GM23248 (cell line): ENCODE measurements around the gene REV3L. TPM values are rescaled to one million over a fixed set of nuclear protein-coding genes. Genes with fewer than 3 reads are reported as not detected.

Experiments used
- DNase-seq: peaks from one replicate; pipeline ENCODE4 v3.0.0-alpha.2; 2015
- H2AFZ ChIP-seq: fragments of 200-600 bp; sonication (generic); 2 replicates; pipeline ENCODE4 v1.6.1; 2016; ENCODE audit warnings: antibody characterized with exemption
- H3F3A ChIP-seq: fragments of 200-600 bp; sonication (generic); 2 replicates; pipeline ENCODE4 v1.6.1; 2016; ENCODE audit warnings: mild to moderate bottlenecking, antibody characterized with exemption, mixed run types; ENCODE audit not compliant: insufficient read depth
- H3K27ac ChIP-seq: fragments of 200-600 bp; sonication (generic); 2 replicates; pipeline ENCODE4 v1.5.1; 2016; ENCODE audit warnings: mild to moderate bottlenecking
- H3K27me3 ChIP-seq: fragments of 200-600 bp; sonication (generic); replicated peaks from 2 replicates; pipeline ENCODE4 v1.6.1; 2016; ENCODE audit warnings: mild to moderate bottlenecking; ENCODE audit not compliant: insufficient read depth
- H3K36me3 ChIP-seq: fragments of 200-600 bp; sonication (generic); 2 replicates; pipeline ENCODE4 v1.6.1; 2016; ENCODE audit warnings: low read depth, mild to moderate bottlenecking
- H3K4me1 ChIP-seq: fragments of 200-600 bp; sonication (generic); 2 replicates; pipeline ENCODE4 v1.6.1; 2016; ENCODE audit warnings: mild to moderate bottlenecking; ENCODE audit not compliant: insufficient read depth
- H3K4me2 ChIP-seq: fragments of 200-600 bp; sonication (generic); one replicate; pipeline ENCODE4 v1.6.1; 2016; ENCODE audit warnings: mild to moderate bottlenecking; ENCODE audit not compliant: unreplicated experiment
- H3K4me3 ChIP-seq: fragments of 200-600 bp; sonication (generic); 2 replicates; pipeline ENCODE4 v1.5.1; 2016; ENCODE audit warnings: mild to moderate bottlenecking
- H3K79me2 ChIP-seq: fragments of 200-600 bp; sonication (generic); 2 replicates; pipeline ENCODE4 v1.6.1; 2016; ENCODE audit warnings: mild to moderate bottlenecking; ENCODE audit not compliant: insufficient read depth
- H3K9ac ChIP-seq: fragments of 200-600 bp; sonication (generic); 2 replicates; pipeline ENCODE4 v1.6.1; 2016; ENCODE audit warnings: mild to moderate bottlenecking
- H3K9me2 ChIP-seq: fragments of 200-600 bp; sonication (generic); 2 replicates; pipeline ENCODE4 v1.6.1; 2016; ENCODE audit warnings: mixed run types, mild to moderate bottlenecking, moderate library complexity; ENCODE audit not compliant: insufficient read depth
- H3K9me3 ChIP-seq: fragments of 200-600 bp; sonication (generic); one replicate; pipeline ENCODE4 v1.6.1; 2017; ENCODE audit warnings: low read depth
- H4K20me1 ChIP-seq: fragments of 200-600 bp; sonication (generic); 2 replicates; pipeline ENCODE4 v1.6.0; 2016; ENCODE audit not compliant: insufficient read depth
- EZH2 ChIP-seq: fragments of 200-600 bp; sonication (generic); IDR thresholded peaks from 2 replicates; pipeline ENCODE4 v1.6.1; 2018; ENCODE audit warnings: antibody characterized with exemption, mild to moderate bottlenecking; ENCODE audit not compliant: insufficient read depth, poor library complexity, severe bottlenecking
- EZH2phosphoT487 ChIP-seq: fragments of 200-600 bp; sonication (generic); IDR thresholded peaks from 2 replicates; pipeline ENCODE4 v1.6.1; 2018; ENCODE audit warnings: antibody characterized with exemption, moderate library complexity, mild to moderate bottlenecking, low read depth; ENCODE audit not compliant: insufficient read depth
- WGBS, 2 experiments: methylation state at CpG; one replicate each; pipeline ENCODE4 v1.1.6; 2015 to 2017; ENCODE audit warnings: low lambda C conversion rate in 2 of 2, low coverage in 1 of 2; ENCODE audit errors: missing lambda C conversion rate in 2 of 2; 5-methylcytosine and 5-hydroxymethylcytosine counted together
- in situ Hi-C: fragments of 300-500 bp; cut with MboI; formaldehyde crosslinking; loops from 2 replicates; pipeline ENCODE4 v1.15.0; 2020
- polyA plus RNA-seq: library from polyadenylated mRNA; unstranded; fragments of >200 nt; fragmentation: Nextera tagmentation; extraction: Ambion mirVana; gene quantifications from 2 replicates; pipeline ENCODE4 v1.2.1, GENCODE V29; 2016
- total RNA-seq: library from RNA; depleted of rRNA; stranded (reverse); fragments of >200 nt; shearing (Covaris generic); gene quantifications from 2 replicates; pipeline ENCODE4 v1.2.3, GENCODE V29; 2014; rRNA removed

Gene REV3L, protein sequence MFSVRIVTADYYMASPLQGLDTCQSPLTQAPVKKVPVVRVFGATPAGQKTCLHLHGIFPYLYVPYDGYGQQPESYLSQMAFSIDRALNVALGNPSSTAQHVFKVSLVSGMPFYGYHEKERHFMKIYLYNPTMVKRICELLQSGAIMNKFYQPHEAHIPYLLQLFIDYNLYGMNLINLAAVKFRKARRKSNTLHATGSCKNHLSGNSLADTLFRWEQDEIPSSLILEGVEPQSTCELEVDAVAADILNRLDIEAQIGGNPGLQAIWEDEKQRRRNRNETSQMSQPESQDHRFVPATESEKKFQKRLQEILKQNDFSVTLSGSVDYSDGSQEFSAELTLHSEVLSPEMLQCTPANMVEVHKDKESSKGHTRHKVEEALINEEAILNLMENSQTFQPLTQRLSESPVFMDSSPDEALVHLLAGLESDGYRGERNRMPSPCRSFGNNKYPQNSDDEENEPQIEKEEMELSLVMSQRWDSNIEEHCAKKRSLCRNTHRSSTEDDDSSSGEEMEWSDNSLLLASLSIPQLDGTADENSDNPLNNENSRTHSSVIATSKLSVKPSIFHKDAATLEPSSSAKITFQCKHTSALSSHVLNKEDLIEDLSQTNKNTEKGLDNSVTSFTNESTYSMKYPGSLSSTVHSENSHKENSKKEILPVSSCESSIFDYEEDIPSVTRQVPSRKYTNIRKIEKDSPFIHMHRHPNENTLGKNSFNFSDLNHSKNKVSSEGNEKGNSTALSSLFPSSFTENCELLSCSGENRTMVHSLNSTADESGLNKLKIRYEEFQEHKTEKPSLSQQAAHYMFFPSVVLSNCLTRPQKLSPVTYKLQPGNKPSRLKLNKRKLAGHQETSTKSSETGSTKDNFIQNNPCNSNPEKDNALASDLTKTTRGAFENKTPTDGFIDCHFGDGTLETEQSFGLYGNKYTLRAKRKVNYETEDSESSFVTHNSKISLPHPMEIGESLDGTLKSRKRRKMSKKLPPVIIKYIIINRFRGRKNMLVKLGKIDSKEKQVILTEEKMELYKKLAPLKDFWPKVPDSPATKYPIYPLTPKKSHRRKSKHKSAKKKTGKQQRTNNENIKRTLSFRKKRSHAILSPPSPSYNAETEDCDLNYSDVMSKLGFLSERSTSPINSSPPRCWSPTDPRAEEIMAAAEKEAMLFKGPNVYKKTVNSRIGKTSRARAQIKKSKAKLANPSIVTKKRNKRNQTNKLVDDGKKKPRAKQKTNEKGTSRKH (N-terminal part only)
- total RNA-seq (25.1 and 31.7 TPM in 2 replicates), polyA plus RNA-seq (24.0 and 25.0 TPM in 2 replicates)

DNA sequence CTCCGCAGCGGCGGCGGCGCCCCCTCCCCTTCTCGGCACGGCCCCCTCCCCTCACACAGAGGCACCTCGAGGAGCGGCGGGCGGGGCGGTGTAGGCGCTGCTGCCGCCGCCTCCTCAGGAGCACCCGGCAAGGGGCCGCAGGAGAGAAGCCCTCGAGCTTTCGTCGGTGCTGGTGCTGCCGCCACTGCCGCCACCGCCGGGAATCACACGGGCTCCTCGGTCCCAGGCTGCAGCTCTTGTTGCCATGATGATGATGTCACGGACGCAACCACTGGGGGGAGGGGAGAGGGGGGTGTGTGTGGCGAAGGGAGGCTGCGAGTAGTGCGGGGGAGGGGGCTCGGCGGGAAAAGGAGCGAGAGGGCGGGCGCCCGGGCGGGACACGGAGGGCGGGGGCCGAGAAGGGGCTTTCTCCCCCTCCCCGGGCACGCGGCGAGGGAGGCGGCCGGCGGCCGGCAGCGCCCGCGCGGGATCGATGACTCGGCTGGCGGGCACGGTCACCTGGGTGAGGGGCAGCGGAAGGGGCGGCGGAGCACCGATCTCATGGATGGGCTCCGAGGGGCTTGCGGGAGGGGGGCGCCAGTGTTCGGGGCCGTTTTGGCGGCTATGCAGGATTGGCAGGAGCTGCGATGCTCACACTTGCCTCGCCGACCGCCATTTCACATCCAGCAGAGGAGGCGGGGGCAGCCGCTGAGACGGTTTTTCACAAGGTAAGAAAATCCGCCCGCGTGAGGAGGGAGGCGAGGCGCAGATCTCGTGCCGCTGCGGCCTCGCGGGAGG lies at the start of gene REV3L:
Gene REV3L, minus strand, starts transcription at position 260 of the 777 bp plus-strand sequence. CDS start 330 bp downstream, outside the sequence.
- no peaks in the 10 kb centered on the region for H3K27me3 ChIP-seq
- H3K9me3 ChIP-seq, result no peaks in the 10 kb centered on the region
- H4K20me1 ChIP-seq, result no peaks in the 10 kb centered on the region
- in situ Hi-C loops, result no loop called here
- H3K4me3 ChIP-seq, result peak within 1 kb of the TSS; percentile 91
- peak within 1 kb of the TSS; percentile 100 for H3K4me2 ChIP-seq
- H3K36me3 ChIP-seq, result no peaks in the 10 kb centered on the region
- TF ChIP-seq EZH2phosphoT487 (no peak), EZH2 (no peak)
- H3K27ac ChIP-seq, result peak within 1 kb of the TSS; percentile 98
- H3K9ac ChIP-seq, result peak within 1 kb of the TSS; percentile 98
- H3F3A ChIP-seq, result peaks cover 54% of the 10 kb centered on the region
- DNase-seq, result peak; percentile 98
- H3K4me1 ChIP-seq, result peaks cover 54% of the 10 kb centered on the region
- peak within 1 kb of the TSS; percentile 65 for H2AFZ ChIP-seq
- whole genome bisulfite sequencing, 2 experiments, result 1 to 2% methylated on average over 27 to 65 of the region's 84 CpGs
- H3K79me2 ChIP-seq, result peaks cover 75% of the 10 kb centered on the region
- H3K9me2 ChIP-seq, result no peaks in the 10 kb centered on the region

DNA sequence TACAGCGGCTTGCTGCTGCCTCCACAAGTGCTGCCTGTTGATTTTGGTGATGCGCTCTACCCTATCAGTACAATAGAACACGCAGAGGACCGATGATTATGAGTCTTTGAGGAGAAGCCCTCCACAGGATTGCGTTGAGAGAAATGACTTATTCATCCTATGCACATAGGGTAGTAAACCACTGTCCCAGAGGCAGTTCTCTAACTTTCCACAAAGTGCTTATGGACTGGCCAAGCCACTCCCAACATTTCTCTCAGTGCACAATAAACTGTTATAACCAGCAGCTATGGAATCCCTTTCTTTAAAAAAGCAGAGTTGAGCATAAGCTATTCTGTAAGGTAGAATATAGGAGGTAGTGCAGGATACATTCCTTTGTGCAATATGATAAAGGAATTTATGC lies 48.2 kb upstream of the REV3L start:
- no peak overlapping the region for H3K4me3 ChIP-seq
- in situ Hi-C loops, result no loop called here
- TF ChIP-seq EZH2 (no peak), EZH2phosphoT487 (no peak)

DNA sequence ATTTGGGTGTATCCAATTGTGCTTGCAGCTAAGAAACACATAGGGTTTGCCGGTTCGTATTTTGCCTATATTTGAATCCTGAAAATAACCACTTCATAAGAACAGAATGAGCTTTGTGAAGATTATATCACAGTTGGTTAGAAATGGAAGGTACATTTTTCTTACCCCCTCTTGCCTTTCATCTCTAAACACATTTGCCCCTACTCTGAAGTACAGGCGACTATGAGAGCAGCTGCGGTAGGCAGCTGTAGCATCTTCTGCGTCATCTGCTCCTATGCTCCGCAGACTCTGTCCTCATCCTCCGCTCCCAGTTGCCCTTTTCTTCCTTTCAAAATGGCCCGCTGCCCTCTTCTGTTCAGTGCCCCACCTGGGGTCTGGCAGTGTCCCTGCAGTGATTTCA lies 47.6 kb upstream of the REV3L start:
- Histone ChIP-seq H3K9me3 (no peaks in the 10 kb centered on the region), H3K9ac (no peak overlapping the region), H2AFZ (no peak overlapping the region), H3K36me3 (no peaks in the 10 kb centered on the region), H4K20me1 (no peaks in the 10 kb centered on the region), H3K79me2 (no peaks in the 10 kb centered on the region), H3K4me1 (no peaks in the 10 kb centered on the region), H3K4me3 (no peak overlapping the region), H3K4me2 (no peak overlapping the region), H3K9me2 (no peaks in the 10 kb centered on the region), H3F3A (no peaks in the 10 kb centered on the region), H3K27ac (no peak overlapping the region), H3K27me3 (no peaks in the 10 kb centered on the region)
- no peak for TF ChIP-seq EZH2
- TF ChIP-seq EZH2phosphoT487, result no peak
- WGBS, 2 experiments, result 96 to 100% methylated on average over 8 of the region's 8 CpGs
- no peak for DNase-seq
- in situ Hi-C loops, result no loop called here

More for the DNA sequence above, 48.2 kb upstream of the REV3L start:
- H3K27me3 ChIP-seq, result no peaks in the 10 kb centered on the region
- no peaks in the 10 kb centered on the region for H3K4me1 ChIP-seq
- H3K36me3 ChIP-seq, result no peaks in the 10 kb centered on the region
- no peaks in the 10 kb centered on the region for H4K20me1 ChIP-seq
- H3K27ac ChIP-seq, result no peak overlapping the region
- no peaks in the 10 kb centered on the region for H3K79me2 ChIP-seq
- no peak for DNase-seq
- no peaks in the 10 kb centered on the region for H3K9me3 ChIP-seq
- H3F3A ChIP-seq, result no peaks in the 10 kb centered on the region
- no peak overlapping the region for H2AFZ ChIP-seq
- no peak overlapping the region for H3K9ac ChIP-seq
- H3K4me2 ChIP-seq, result no peak overlapping the region
- WGBS, 2 experiments, result 93 to 99% methylated on average over 5 of the region's 5 CpGs
- no peaks in the 10 kb centered on the region for H3K9me2 ChIP-seq
